Body of pancreas (tissue), 4 donors: ENCODE data around the gene GCC2. TPM values are rescaled to one million over a fixed set of nuclear protein-coding genes. Genes with fewer than 3 reads are reported as not detected.

Experiments used
- ATAC-seq: fragments of 150-250 bp; one replicate; pipeline ENCODE4 v1.9.1; 2016
- DNase-seq, 4 donors: peaks; one replicate each; pipeline ENCODE4 v3.0.0-alpha.2; 2019
- H3K27ac ChIP-seq, 4 donors: fragments of 200-600 bp; sonication (generic); 1 replicate in 3 of 4; 2 replicates in 1 of 4; pipeline versions ENCODE4 v1.5.1 to v1.6.1; 2016 to 2019; ENCODE audit warnings: mild to moderate bottlenecking in 1 of 4, mixed read lengths in 1 of 4, moderate library complexity in 1 of 4
- H3K27me3 ChIP-seq, 2 donors: fragments of 200-600 bp; sonication (generic); one replicate each; pipeline ENCODE4 v1.6.0; 2016; ENCODE audit warnings: mild to moderate bottlenecking in 1 of 2
- H3K36me3 ChIP-seq, 2 donors: fragments of 200-600 bp; sonication (generic); replicated peaks in 1 of 2; 2 replicates each; pipeline ENCODE4 v1.5.1; 2016; ENCODE audit warnings: low read depth in 2 of 2; ENCODE audit not compliant: insufficient read depth in 1 of 2
- H3K4me1 ChIP-seq: fragments of 200-600 bp; sonication (generic); one replicate; pipeline ENCODE4 v1.6.0; 2016
- H3K4me3 ChIP-seq, 2 donors: fragments of 200-600 bp; sonication (generic); 1 replicate in 1 of 2; 2 replicates in 1 of 2; pipeline ENCODE4 v1.5.1; 2016 to 2019
- H3K9me3 ChIP-seq, 3 donors: fragments of 200-600 bp; sonication (generic); 1 replicate in 2 of 3; 2 replicates in 1 of 3; pipeline ENCODE4 v1.5.1; 2016
- CTCF ChIP-seq, 7 experiments: fragments of 450-650 bp in 4 of 7; fragments of 200-600 bp in 3 of 7; sonication (generic) in 3 of 7; IDR thresholded peaks; one replicate each; pipeline ENCODE4 v1.5.1; 2016 to 2019; ENCODE audit warnings: antibody characterized with exemption in 7 of 7
- POLR2A ChIP-seq, 3 donors: fragments of 450-650 bp; IDR thresholded peaks; one replicate each; pipeline ENCODE4 v1.6.1; 2016; ENCODE audit warnings: antibody characterized with exemption in 3 of 3, mild to moderate bottlenecking in 2 of 3
- WGBS, 2 donors: methylation state at CpG; one replicate each; pipeline ENCODE4 v1.1.5; 2017; 5-methylcytosine and 5-hydroxymethylcytosine counted together
- intact Hi-C: fragments of 100-400 bp; cut with DNase I; formaldehyde crosslinking; loops from one replicate; pipeline ENCODE4 v1.15.1; 2023
- total RNA-seq, 2 donors: library from RNA; depleted of rRNA; stranded (reverse); fragments of >200 nt; gene quantifications; one replicate each; pipeline ENCODE4 v1.1.0, GENCODE V29; 2016

The GCC2 gene
- 10 to 100 TPM; 29.6 to 75.5 TPM for total RNA-seq

- H3K27me3 ChIP-seq: no peaks in the 10 kb centered on the region
- no peaks in the 10 kb centered on the region for H3K9me3 ChIP-seq
- intact Hi-C loops: no loop called here
- H3K27ac ChIP-seq: peak within 1 kb of the TSS; percentile 83 to 92 (median 88)
- DNase-seq: peak; percentile 97
- peak within 1 kb of the TSS; percentile 68 to 90 for H3K4me3 ChIP-seq
- peak; percentile 99 for ATAC-seq
- WGBS, 2 donors: 0% methylated on average over 5 to 55 of the region's 55 CpGs
- H3K36me3 ChIP-seq: peaks cover 0 to 10% of the 10 kb centered on the region in 2 donors
- TF ChIP-seq POLR2A (IDR thresholded peaks at IDR 0.05) (peak; percentile 80 to 95 (median 94)), CTCF (IDR thresholded peaks at IDR 0.05) (no peak)
- peaks cover 7% of the 10 kb centered on the region for H3K4me1 ChIP-seq
These were observed at the start of gene GCC2 for GRCh38 chr2:108448678-108449409. TSS of gene GCC2 (plus strand) at chr2:108449206. CDS start at chr2:108449275, 69 bp downstream.

GRCh38 chr2:108399479-108399878 is 49.5 kb upstream of the GCC2 start:
- WGBS, 2 donors: 90% methylated on average over 2 of the region's 2 CpGs; no CpG with 5 or more reads in 1 of the 2 donors
- Histone ChIP-seq H3K27ac (no peak overlapping the region), H3K9me3 (peaks cover 0 to 20% (median 3%) of the 10 kb centered on the region in 3 donors), H3K27me3 (no peaks in the 10 kb centered on the region), H3K36me3 (no peaks in the 10 kb centered on the region), H3K4me1 (no peaks in the 10 kb centered on the region), H3K4me3 (no peak overlapping the region)
- DNase-seq (no peak), ATAC-seq (no peak)
- intact Hi-C loops: no loop called here
- TF ChIP-seq CTCF (IDR thresholded peaks at IDR 0.05) (no peak), POLR2A (IDR thresholded peaks at IDR 0.05) (no peak)

GRCh38 chr2:108401800-108402199 is 47.2 kb upstream of the GCC2 start:
- H3K36me3 ChIP-seq: no peaks in the 10 kb centered on the region
- no peak overlapping the region for H3K27ac ChIP-seq
- intact Hi-C loops: no loop called here
- no peaks in the 10 kb centered on the region for H3K27me3 ChIP-seq
- no peak for ATAC-seq
- H3K9me3 ChIP-seq: peaks cover 0 to 25% (median 3%) of the 10 kb centered on the region in 3 donors
- no peaks in the 10 kb centered on the region for H3K4me1 ChIP-seq
- H3K4me3 ChIP-seq: no peak overlapping the region
- TF ChIP-seq CTCF (IDR thresholded peaks at IDR 0.05) (no peak), POLR2A (IDR thresholded peaks at IDR 0.05) (no peak)
- 68 to 91% methylated on average over 3 of the region's 3 CpGs for WGBS, 2 donors
- no peak for DNase-seq

GRCh38 chr2:108403494-108403893 is 45.5 kb upstream of the GCC2 start:
- intact Hi-C loops: no loop called here
- no peaks in the 10 kb centered on the region for H3K36me3 ChIP-seq
- TF ChIP-seq POLR2A (IDR thresholded peaks at IDR 0.05): no peak
- TF ChIP-seq CTCF (IDR thresholded peaks at IDR 0.05): no peak
- WGBS, 2 donors: 50 to 76% methylated on average over 7 of the region's 7 CpGs
- no peak for ATAC-seq
- H3K4me3 ChIP-seq: no peak overlapping the region
- no peak overlapping the region for H3K27ac ChIP-seq
- no peaks in the 10 kb centered on the region for H3K27me3 ChIP-seq
- no peak for DNase-seq
- H3K9me3 ChIP-seq: peaks cover 0 to 25% (median 3%) of the 10 kb centered on the region in 3 donors
- H3K4me1 ChIP-seq: no peaks in the 10 kb centered on the region
